ENCODE results near the gene LILRB5.
A peak's percentile ranks its signal among the peaks of the same experiment; 100 is the strongest.

GRCh38 chr19:54266133-54266532 lies 9.1 kb upstream of the LILRB5 start:
- TF ChIP-seq CTCF (IDR thresholded peaks at IDR 0.05) (peak in 5 of 6 experiments; percentile 38 to 67 (median 58)), POLR2A (IDR thresholded peaks at IDR 0.05) (no peak)
